Panc1 (cell line): ENCODE results near the gene ZDHHC11B.
"Not testable (repeated sequence)": the region's sequence is repeated elsewhere in the genome, so short reads cannot be mapped to it uniquely, and the experiment has no call there.

Experiments used
- POLR2AphosphoS5 ChIP-seq: IDR thresholded peaks from 2 replicates; pipeline ENCODE4 v1.6.1; 2012; ENCODE audit warnings: mild to moderate bottlenecking, low read depth, low read length, moderate library complexity
- REST ChIP-seq, 2 experiments: IDR thresholded peaks; 2 replicates each; pipeline ENCODE4 v1.6.1; 2011 to 2012; ENCODE audit warnings: low read depth in 2 of 2, control low read depth in 1 of 2, low read length in 1 of 2, mild to moderate bottlenecking in 1 of 2, moderate library complexity in 1 of 2; ENCODE audit not compliant: insufficient read depth in 1 of 2
- SIN3A ChIP-seq: IDR thresholded peaks from 2 replicates; pipeline ENCODE4 v1.6.1; 2012; ENCODE audit warnings: low read depth, mild to moderate bottlenecking, low read length, moderate library complexity, borderline replicate concordance; ENCODE audit not compliant: insufficient read depth
- TF ChIP-seq, protein P1 (sequence below): fragments of 450-650 bp; IDR thresholded peaks from 2 replicates; pipeline ENCODE4 v1.5.1; 2017; ENCODE audit warnings: mild to moderate bottlenecking

DNA sequence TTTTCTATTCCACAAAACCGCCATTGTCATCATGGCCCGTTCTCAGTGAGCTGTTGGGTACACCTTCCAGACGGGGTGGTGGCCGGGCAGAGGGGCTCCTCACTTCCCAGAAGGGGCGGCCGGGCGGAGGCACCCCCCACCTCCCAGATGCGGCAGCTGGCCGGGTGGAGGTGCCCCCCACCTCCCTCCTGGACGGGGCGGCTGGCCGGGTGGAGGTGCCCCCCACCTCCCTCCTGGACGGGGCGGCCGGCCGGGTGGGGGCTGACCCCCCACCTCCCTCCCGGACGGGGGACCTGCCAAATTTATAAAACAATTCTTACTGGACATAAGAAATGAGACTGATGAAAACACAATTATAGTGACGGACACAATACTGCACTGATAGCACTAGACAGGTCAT, 43.7 kb upstream of the ZDHHC11B start:
- TF ChIP-seq, protein P1, sequence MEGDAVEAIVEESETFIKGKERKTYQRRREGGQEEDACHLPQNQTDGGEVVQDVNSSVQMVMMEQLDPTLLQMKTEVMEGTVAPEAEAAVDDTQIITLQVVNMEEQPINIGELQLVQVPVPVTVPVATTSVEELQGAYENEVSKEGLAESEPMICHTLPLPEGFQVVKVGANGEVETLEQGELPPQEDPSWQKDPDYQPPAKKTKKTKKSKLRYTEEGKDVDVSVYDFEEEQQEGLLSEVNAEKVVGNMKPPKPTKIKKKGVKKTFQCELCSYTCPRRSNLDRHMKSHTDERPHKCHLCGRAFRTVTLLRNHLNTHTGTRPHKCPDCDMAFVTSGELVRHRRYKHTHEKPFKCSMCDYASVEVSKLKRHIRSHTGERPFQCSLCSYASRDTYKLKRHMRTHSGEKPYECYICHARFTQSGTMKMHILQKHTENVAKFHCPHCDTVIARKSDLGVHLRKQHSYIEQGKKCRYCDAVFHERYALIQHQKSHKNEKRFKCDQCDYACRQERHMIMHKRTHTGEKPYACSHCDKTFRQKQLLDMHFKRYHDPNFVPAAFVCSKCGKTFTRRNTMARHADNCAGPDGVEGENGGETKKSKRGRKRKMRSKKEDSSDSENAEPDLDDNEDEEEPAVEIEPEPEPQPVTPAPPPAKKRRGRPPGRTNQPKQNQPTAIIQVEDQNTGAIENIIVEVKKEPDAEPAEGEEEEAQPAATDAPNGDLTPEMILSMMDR: not testable (repeated sequence)
- TF ChIP-seq SIN3A; REST (IDR thresholded peaks at IDR 0.05; ENCODE audit: insufficient read depth in 1 of 2, low read depth in 2 of 2, low read length in 1 of 2); POLR2AphosphoS5: not testable (repeated sequence)
